ENCODE data around the gene MEIS1. TPM values are rescaled to one million over a fixed set of nuclear protein-coding genes. Genes with fewer than 3 reads are reported as not detected.

Gene MEIS1
- polyA plus RNA-seq, 1 donor (not counting 4 experiments of a cell fraction or from before 2014, with no cell fraction given), result 3.1 TPM

GRCh38 chr2:66573821-66574233, 138.9 kb downstream of the MEIS1 start:
- TF ChIP-seq EZH2 (IDR thresholded peaks at IDR 0.05; ENCODE audit: low read length), result no peak
- TF ChIP-seq CTCF (optimal IDR thresholded peaks at IDR 0.05 in 1 of 3, IDR thresholded peaks at IDR 0.05 in 1 of 3, conservative IDR thresholded peaks at IDR 0.05 in 1 of 3; ENCODE audit: extremely low read depth in 1 of 3, insufficient read depth in 2 of 3, low read length in 3 of 3), result no peak
- Histone ChIP-seq H3K4me3 (ENCODE audit: control insufficient read depth in 2 of 3, extremely low read depth in 1 of 3, insufficient read depth in 2 of 3, low read depth in 1 of 3, low read length in 3 of 3) (no peak overlapping the region), H2AFZ (ENCODE audit: control insufficient read depth, low read length) (no peak overlapping the region), H4K20me1 (ENCODE audit: control insufficient read depth, extremely low read depth, insufficient read depth, low read length) (no peaks in the 10 kb centered on the region), H3K27ac (ENCODE audit: control insufficient read depth, insufficient read depth, low read length) (no peak overlapping the region), H3K4me1 (ENCODE audit: control insufficient read depth, extremely low read depth, insufficient read depth, low read length) (peaks cover 11% of the 10 kb centered on the region), H3K4me2 (ENCODE audit: control insufficient read depth, extremely low read depth, insufficient read depth, low read depth, low read length) (no peak overlapping the region), H3K9me1 (ENCODE audit: control insufficient read depth, extremely low read depth, insufficient read depth, low read length) (no peaks in the 10 kb centered on the region), H3K9me3 (ENCODE audit: control insufficient read depth, low read depth, low read length) (no peaks in the 10 kb centered on the region), H3K27me3 (ENCODE audit: control insufficient read depth, extremely low read depth, insufficient read depth, low read length) (peaks cover 30% of the 10 kb centered on the region), H3K79me2 (ENCODE audit: control insufficient read depth, insufficient read depth, low read length) (no peaks in the 10 kb centered on the region), H3K36me3 (ENCODE audit: control insufficient read depth in 2 of 2, extremely low read depth in 1 of 2, insufficient read depth in 2 of 2, low read length in 2 of 2) (no peaks in the 10 kb centered on the region), H3K9ac (ENCODE audit: control insufficient read depth, extremely low read depth, insufficient read depth, low read length) (no peak overlapping the region)
- DNase-seq (ENCODE audit: low read depth, low spot score) (no peak), FAIRE-seq (no peak)
- dilution Hi-C loops (cut with MboI; ENCODE audit: extremely low pct_ligation_motif_present, low sequenced_read_pairs), result no loop called here

GRCh38 chr2:66574701-66575624, 140.0 kb downstream of the MEIS1 start:
- H3K9ac ChIP-seq (ENCODE audit: control insufficient read depth, extremely low read depth, insufficient read depth, low read length), result peak overlapping the region; percentile 74
- H3K27ac ChIP-seq (ENCODE audit: control insufficient read depth, insufficient read depth, low read length), result peak overlapping the region; percentile 26
- peak; percentile 48 to 76 (median 68) for TF ChIP-seq CTCF (optimal IDR thresholded peaks at IDR 0.05 in 1 of 3, IDR thresholded peaks at IDR 0.05 in 1 of 3, conservative IDR thresholded peaks at IDR 0.05 in 1 of 3; ENCODE audit: extremely low read depth in 1 of 3, insufficient read depth in 2 of 3, low read length in 3 of 3)
- TF ChIP-seq EZH2 (IDR thresholded peaks at IDR 0.05; ENCODE audit: low read length), result no peak
- peak overlapping the region; percentile 85 for H2AFZ ChIP-seq (ENCODE audit: control insufficient read depth, low read length)
- no peaks in the 10 kb centered on the region for H3K9me1 ChIP-seq (ENCODE audit: control insufficient read depth, extremely low read depth, insufficient read depth, low read length)
- H3K27me3 ChIP-seq (ENCODE audit: control insufficient read depth, extremely low read depth, insufficient read depth, low read length), result peaks cover 39% of the 10 kb centered on the region
- no peak for DNase-seq (ENCODE audit: low read depth, low spot score)
- peaks cover 11% of the 10 kb centered on the region for H3K4me1 ChIP-seq (ENCODE audit: control insufficient read depth, extremely low read depth, insufficient read depth, low read length)
- no peaks in the 10 kb centered on the region for H3K36me3 ChIP-seq (ENCODE audit: control insufficient read depth in 2 of 2, extremely low read depth in 1 of 2, insufficient read depth in 2 of 2, low read length in 2 of 2)
- no peak for FAIRE-seq
- no peaks in the 10 kb centered on the region for H3K9me3 ChIP-seq (ENCODE audit: control insufficient read depth, low read depth, low read length)
- H3K79me2 ChIP-seq (ENCODE audit: control insufficient read depth, insufficient read depth, low read length), result no peaks in the 10 kb centered on the region
- peak overlapping the region; percentile 98 for H3K4me2 ChIP-seq (ENCODE audit: control insufficient read depth, extremely low read depth, insufficient read depth, low read depth, low read length)
- H3K4me3 ChIP-seq (ENCODE audit: control insufficient read depth in 2 of 3, extremely low read depth in 1 of 3, insufficient read depth in 2 of 3, low read depth in 1 of 3, low read length in 3 of 3), result peak overlapping the region; percentile 45 to 86 (median 82)
- dilution Hi-C loops (cut with MboI; ENCODE audit: extremely low pct_ligation_motif_present, low sequenced_read_pairs), result no loop called here
- no peaks in the 10 kb centered on the region for H4K20me1 ChIP-seq (ENCODE audit: control insufficient read depth, extremely low read depth, insufficient read depth, low read length)

Data from keratinocyte (primary cell).